GM12875 (cell line): ENCODE measurements around the gene PDE8B.
"Not testable (repeated sequence)": the region's sequence is repeated elsewhere in the genome, so short reads cannot be mapped to it uniquely, and the experiment has no call there.

Experiments used
- H3K4me3 ChIP-seq: one replicate; pipeline ENCODE4 v1.5.1; 2011; ENCODE audit warnings: low read depth, low read length, control low read depth
- TF ChIP-seq, protein P1 (sequence below): IDR thresholded peaks from 2 replicates; pipeline ENCODE4 v1.5.1; 2011; ENCODE audit warnings: low read depth, mild to moderate bottlenecking, control low read depth, inconsistent platforms, low read length, moderate library complexity, borderline replicate concordance; ENCODE audit not compliant: insufficient read depth

Gene PDE8B

DNA sequence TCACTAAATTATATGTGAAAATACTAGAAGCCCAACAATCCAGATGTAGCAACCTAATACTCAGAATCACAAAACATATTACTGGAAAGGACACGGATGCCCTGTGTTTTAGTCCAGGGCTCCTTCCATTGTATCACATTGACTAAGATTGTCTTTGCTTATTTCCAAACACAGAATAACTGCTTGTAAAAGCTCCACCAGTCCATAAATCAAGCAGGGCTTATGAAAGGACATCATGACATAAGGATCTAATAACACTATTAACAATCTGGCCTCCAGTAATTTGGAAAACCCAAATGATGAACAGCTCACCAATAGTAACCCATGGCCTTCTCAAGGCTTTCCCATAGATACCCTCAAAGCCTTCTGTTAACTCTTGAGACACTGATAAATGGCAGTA, 241.9 kb downstream of the PDE8B start:
- TF ChIP-seq, protein P1, sequence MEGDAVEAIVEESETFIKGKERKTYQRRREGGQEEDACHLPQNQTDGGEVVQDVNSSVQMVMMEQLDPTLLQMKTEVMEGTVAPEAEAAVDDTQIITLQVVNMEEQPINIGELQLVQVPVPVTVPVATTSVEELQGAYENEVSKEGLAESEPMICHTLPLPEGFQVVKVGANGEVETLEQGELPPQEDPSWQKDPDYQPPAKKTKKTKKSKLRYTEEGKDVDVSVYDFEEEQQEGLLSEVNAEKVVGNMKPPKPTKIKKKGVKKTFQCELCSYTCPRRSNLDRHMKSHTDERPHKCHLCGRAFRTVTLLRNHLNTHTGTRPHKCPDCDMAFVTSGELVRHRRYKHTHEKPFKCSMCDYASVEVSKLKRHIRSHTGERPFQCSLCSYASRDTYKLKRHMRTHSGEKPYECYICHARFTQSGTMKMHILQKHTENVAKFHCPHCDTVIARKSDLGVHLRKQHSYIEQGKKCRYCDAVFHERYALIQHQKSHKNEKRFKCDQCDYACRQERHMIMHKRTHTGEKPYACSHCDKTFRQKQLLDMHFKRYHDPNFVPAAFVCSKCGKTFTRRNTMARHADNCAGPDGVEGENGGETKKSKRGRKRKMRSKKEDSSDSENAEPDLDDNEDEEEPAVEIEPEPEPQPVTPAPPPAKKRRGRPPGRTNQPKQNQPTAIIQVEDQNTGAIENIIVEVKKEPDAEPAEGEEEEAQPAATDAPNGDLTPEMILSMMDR = no peak
- H3K4me3 ChIP-seq = no peak overlapping the region

DNA sequence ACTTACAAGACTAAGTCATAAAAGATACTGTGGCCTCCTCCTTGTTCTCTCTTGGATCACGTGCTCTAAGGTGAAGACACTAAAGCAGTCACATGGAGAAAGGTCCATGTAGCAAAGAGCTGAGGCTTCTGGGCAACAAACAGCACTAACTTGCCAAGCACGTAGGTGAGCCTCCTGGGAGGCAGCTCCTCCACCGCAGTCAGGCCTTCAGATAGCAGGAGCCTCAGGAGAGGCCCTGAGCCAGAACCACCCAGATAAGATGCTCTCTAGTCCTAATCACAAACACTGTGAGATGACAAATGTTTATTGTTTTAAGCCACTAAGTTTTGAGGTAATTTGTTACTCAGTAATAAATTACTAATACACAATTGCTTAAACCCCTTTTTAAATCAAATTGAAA, 243.6 kb downstream of the PDE8B start:
- H3K4me3 ChIP-seq = no peak overlapping the region
- TF ChIP-seq, protein P1 = no peak

DNA sequence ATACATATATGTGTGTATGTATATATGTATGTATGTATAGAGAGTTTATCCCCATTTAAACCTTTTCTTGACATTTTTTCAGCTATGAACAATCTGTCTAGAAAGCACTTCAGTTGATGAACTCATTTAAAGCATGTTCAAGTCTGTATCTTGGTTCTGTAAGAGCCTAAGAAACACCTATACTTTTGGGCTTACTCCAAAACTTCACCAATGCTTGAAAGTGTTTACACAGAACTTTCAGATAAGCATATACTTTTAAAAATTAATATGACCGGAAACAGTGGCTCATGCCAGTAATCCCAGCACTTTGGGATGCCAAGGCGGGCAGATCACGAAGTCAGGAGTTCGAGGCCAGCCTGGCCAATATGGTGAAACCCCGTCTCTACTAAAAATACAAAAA, 250.8 kb downstream of the PDE8B start:
- no peak overlapping the region for H3K4me3 ChIP-seq
- TF ChIP-seq, protein P1 = no peak

DNA sequence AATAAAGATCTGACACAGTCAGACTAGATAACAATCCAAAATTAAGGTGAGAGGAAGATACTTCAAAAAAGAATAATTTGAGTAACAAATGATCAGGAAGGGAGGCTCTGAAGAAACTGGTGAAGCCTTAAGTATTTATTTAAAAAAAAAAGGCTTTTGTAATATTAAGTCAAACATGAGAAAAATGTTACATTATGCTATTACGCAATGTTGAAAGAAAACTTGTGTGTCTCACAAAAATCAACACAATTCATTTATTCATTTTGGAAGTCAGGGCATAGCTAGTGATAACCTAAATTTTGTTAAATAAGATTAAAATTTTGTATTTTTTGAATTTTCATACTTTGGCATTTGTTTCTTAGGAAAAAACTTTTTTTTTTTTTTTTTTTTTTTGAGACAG, 253.4 kb downstream of the PDE8B start:
- TF ChIP-seq, protein P1 = no peak
- no peak overlapping the region for H3K4me3 ChIP-seq

DNA sequence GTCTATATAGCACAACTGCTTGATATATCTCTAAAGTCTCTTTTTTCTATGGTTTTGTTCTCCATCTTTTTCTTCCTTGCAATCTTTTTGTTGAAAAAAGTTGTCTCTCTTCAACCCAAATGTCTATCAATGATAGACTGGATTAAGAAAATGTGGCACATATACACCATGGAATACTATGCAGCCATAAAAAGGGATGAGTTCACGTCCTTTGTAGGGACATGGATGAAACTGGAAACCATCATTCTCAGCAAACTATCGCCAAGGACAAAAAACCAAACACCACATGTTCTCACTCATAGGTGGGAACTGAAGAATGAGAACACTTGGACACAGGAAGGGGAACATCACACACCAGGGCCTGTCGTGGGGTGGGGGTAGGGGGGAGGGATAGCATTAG, 258.4 kb downstream of the PDE8B start:
- not testable (repeated sequence) for H3K4me3 ChIP-seq

DNA sequence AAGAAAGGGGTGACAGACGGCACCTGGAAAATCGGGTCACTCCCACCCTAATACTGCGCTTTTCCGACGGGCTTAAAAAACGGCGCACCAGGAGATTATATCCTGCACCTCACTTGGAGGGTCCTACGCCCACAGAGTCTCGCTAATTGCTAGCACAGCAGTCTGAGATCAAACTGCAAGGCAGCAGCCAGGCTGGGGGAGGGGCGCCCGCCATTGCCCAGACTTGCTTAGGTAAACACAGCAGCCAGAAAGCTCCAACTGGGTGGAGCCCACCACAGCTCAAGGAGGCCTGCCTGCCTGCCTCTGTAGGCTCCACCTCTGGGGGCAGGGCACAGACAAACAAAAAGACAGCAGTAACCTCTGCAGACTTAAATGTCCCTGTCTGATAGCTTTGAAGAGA, 264.6 kb downstream of the PDE8B start:
- H3K4me3 ChIP-seq = not testable (repeated sequence)
